OCI-LY1 (cell line): ENCODE measurements around the gene ROR2.

Experiments used
- H2AFZ ChIP-seq: fragments of 200-600 bp; sonication (generic), shearing (Covaris generic); 2 replicates; pipeline ENCODE4 v1.6.0; 2014; ENCODE audit warnings: antibody characterized with exemption, mild to moderate bottlenecking, low read length
- H3F3A ChIP-seq: fragments of 200-600 bp; sonication (generic), shearing (Covaris generic); 2 replicates; pipeline ENCODE4 v1.6.0; 2014; ENCODE audit warnings: mild to moderate bottlenecking, antibody characterized with exemption, low read length, moderate library complexity; ENCODE audit not compliant: insufficient read depth
- H3K27ac ChIP-seq: fragments of 200-600 bp; sonication (generic); 2 replicates; pipeline ENCODE4 v1.5.1; 2014; ENCODE audit warnings: low read length, mixed run types, mild to moderate bottlenecking, low read depth; ENCODE audit not compliant: poor library complexity, severe bottlenecking
- H3K27me3 ChIP-seq: fragments of 200-600 bp; sonication (generic); 2 replicates; pipeline ENCODE4 v1.6.0; 2014; ENCODE audit warnings: antibody characterized with exemption, mild to moderate bottlenecking, low read length, moderate library complexity; ENCODE audit not compliant: insufficient read depth
- H3K36me3 ChIP-seq: fragments of 200-600 bp; sonication (generic); 2 replicates; pipeline ENCODE4 v1.6.1; 2014; ENCODE audit warnings: mild to moderate bottlenecking, antibody characterized with exemption, low read length, moderate library complexity, mixed read lengths; ENCODE audit not compliant: insufficient read depth
- H3K4me1 ChIP-seq: fragments of 200-600 bp; sonication (generic); 2 replicates; pipeline ENCODE4 v1.5.1; 2014; ENCODE audit warnings: mild to moderate bottlenecking, low read length, moderate library complexity; ENCODE audit not compliant: insufficient read depth, severe bottlenecking
- H3K4me2 ChIP-seq: fragments of 200-600 bp; sonication (generic), shearing (Covaris generic); 2 replicates; pipeline ENCODE4 v1.6.1; 2014; ENCODE audit warnings: low read length
- H3K4me3 ChIP-seq: fragments of 200-600 bp; sonication (generic); 2 replicates; pipeline ENCODE4 v1.5.1; 2014; ENCODE audit warnings: low read length, low read depth, mild to moderate bottlenecking, mixed read lengths; ENCODE audit not compliant: poor library complexity, severe bottlenecking
- H3K79me2 ChIP-seq: fragments of 200-600 bp; shearing (Covaris generic); 2 replicates; pipeline ENCODE4 v1.6.1; 2016; ENCODE audit warnings: mixed run types, low read length, mixed read lengths; ENCODE audit not compliant: insufficient read depth
- H3K9ac ChIP-seq: fragments of 200-600 bp; sonication (generic), shearing (Covaris generic); 2 replicates; pipeline ENCODE4 v1.6.1; 2014; ENCODE audit warnings: mild to moderate bottlenecking, low read length, mixed read lengths
- H3K9me2 ChIP-seq: fragments of 200-600 bp; sonication (generic), shearing (Covaris generic); 2 replicates; pipeline ENCODE4 v1.6.1; 2014; ENCODE audit warnings: low read depth, mild to moderate bottlenecking, low read length, mixed read lengths
- H3K9me3 ChIP-seq: fragments of 200-600 bp; shearing (Covaris generic); 2 replicates; pipeline ENCODE4 v1.6.1; 2014; ENCODE audit warnings: low read length, mixed read lengths
- H4K20me1 ChIP-seq: fragments of 200-600 bp; sonication (generic), shearing (Covaris generic); 2 replicates; pipeline ENCODE4 v1.6.0; 2016; ENCODE audit warnings: mild to moderate bottlenecking, low read length; ENCODE audit not compliant: insufficient read depth
- EZH2 ChIP-seq: fragments of 200-600 bp; sonication (generic), shearing (Covaris generic); IDR thresholded peaks from 2 replicates; pipeline ENCODE4 v1.8.0; 2017; ENCODE audit warnings: borderline replicate concordance, mixed run types, mild to moderate bottlenecking, antibody characterized with exemption, low read length, moderate library complexity, mixed read lengths
- TF ChIP-seq, protein P1 (sequence below): fragments of 200-600 bp; sonication (generic), shearing (Covaris generic); IDR thresholded peaks from 2 replicates; pipeline ENCODE4 v1.5.1; 2017; ENCODE audit warnings: mild to moderate bottlenecking, antibody characterized with exemption, low read length, moderate library complexity, mixed read lengths

ROR2 gene

GRCh38 chr9:91730806-91731205, 219.2 kb downstream of the ROR2 start:
- no peak overlapping the region for H2AFZ ChIP-seq
- TF ChIP-seq, protein P1, sequence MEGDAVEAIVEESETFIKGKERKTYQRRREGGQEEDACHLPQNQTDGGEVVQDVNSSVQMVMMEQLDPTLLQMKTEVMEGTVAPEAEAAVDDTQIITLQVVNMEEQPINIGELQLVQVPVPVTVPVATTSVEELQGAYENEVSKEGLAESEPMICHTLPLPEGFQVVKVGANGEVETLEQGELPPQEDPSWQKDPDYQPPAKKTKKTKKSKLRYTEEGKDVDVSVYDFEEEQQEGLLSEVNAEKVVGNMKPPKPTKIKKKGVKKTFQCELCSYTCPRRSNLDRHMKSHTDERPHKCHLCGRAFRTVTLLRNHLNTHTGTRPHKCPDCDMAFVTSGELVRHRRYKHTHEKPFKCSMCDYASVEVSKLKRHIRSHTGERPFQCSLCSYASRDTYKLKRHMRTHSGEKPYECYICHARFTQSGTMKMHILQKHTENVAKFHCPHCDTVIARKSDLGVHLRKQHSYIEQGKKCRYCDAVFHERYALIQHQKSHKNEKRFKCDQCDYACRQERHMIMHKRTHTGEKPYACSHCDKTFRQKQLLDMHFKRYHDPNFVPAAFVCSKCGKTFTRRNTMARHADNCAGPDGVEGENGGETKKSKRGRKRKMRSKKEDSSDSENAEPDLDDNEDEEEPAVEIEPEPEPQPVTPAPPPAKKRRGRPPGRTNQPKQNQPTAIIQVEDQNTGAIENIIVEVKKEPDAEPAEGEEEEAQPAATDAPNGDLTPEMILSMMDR = no peak

DNA sequence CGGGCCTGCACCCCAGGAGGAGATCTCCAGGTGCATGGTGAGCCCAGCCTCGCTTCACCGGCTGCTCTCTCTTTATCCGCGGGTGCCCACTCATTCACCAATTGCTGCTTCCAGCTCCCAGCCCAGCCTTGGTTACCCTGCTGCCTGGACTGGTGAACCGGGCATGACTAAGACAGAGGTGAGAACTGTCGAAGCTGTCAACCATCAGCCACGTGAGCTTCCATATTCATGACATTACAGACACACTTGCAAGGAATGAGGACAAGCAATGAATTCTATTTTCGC, 220.5 kb downstream of the ROR2 start:
- no peak overlapping the region for H3K27ac ChIP-seq
- H3K79me2 ChIP-seq = no peaks in the 10 kb centered on the region
- H3K9me3 ChIP-seq = no peaks in the 10 kb centered on the region
- no peaks in the 10 kb centered on the region; the same call in 1 of the 2 replicates for H3K27me3 ChIP-seq
- H3K36me3 ChIP-seq = no peaks in the 10 kb centered on the region
- H3F3A ChIP-seq = no peaks in the 10 kb centered on the region
- H3K9ac ChIP-seq = no peak overlapping the region
- no peaks in the 10 kb centered on the region for H4K20me1 ChIP-seq
- no peak overlapping the region for H3K4me2 ChIP-seq
- no peak overlapping the region for H2AFZ ChIP-seq
- TF ChIP-seq EZH2 = no peak
- TF ChIP-seq, protein P1 = no peak
- no peak overlapping the region for H3K4me3 ChIP-seq
- no peaks in the 10 kb centered on the region for H3K9me2 ChIP-seq
- H3K4me1 ChIP-seq = no peaks in the 10 kb centered on the region

More at GRCh38 chr9:91730806-91731205, 219.2 kb downstream of the ROR2 start:
- H3K27me3 ChIP-seq = no peaks in the 10 kb centered on the region; the same call in 1 of the 2 replicates
- H3K9me3 ChIP-seq = no peaks in the 10 kb centered on the region
- no peaks in the 10 kb centered on the region for H3K36me3 ChIP-seq
- H3K9ac ChIP-seq = no peak overlapping the region
- H3K4me1 ChIP-seq = no peaks in the 10 kb centered on the region
- H4K20me1 ChIP-seq = no peaks in the 10 kb centered on the region
- no peaks in the 10 kb centered on the region for H3K9me2 ChIP-seq
- H3K4me3 ChIP-seq = no peak overlapping the region
- H3F3A ChIP-seq = no peaks in the 10 kb centered on the region
- H3K79me2 ChIP-seq = no peaks in the 10 kb centered on the region
- H3K4me2 ChIP-seq = no peak overlapping the region
- no peak overlapping the region for H3K27ac ChIP-seq

DNA sequence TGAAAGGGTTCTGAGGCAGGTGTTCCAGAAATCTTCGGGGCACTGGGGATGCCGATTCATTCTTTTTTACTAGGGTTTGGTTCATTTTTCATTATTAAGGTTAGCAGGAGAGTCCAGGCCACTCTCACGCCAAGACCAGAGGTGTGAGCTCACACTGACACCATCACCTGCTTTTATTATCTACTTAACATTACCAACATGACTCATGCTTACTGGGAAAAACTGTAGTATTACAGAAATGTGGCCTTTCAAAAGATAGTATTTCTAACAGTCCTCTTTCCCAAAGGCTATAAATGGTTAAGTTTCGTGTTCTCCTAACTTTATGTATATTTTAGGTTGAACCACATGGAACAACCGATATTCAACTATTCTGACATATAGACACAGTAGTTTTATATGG, 222.1 kb downstream of the ROR2 start:
- no peak overlapping the region for H3K9ac ChIP-seq
- H2AFZ ChIP-seq = no peak overlapping the region
- H3K4me3 ChIP-seq = no peak overlapping the region
- H3K36me3 ChIP-seq = no peaks in the 10 kb centered on the region
- H3K27me3 ChIP-seq = no peaks in the 10 kb centered on the region; the same call in 1 of the 2 replicates
- no peaks in the 10 kb centered on the region for H3K79me2 ChIP-seq
- no peaks in the 10 kb centered on the region for H3K4me1 ChIP-seq
- no peaks in the 10 kb centered on the region for H3K9me3 ChIP-seq
- no peaks in the 10 kb centered on the region for H4K20me1 ChIP-seq
- no peak overlapping the region for H3K4me2 ChIP-seq
- H3K9me2 ChIP-seq = no peaks in the 10 kb centered on the region
- no peaks in the 10 kb centered on the region for H3F3A ChIP-seq
- TF ChIP-seq, protein P1 = no peak
- no peak for TF ChIP-seq EZH2
- no peak overlapping the region for H3K27ac ChIP-seq
